Mammary microvascular endothelial cell (primary cell): ENCODE data around the gene GNAI3. TPM values are rescaled to one million over a fixed set of nuclear protein-coding genes. Genes with fewer than 3 reads are reported as not detected.

Experiments used
- total RNA-seq: library from RNA; depleted of rRNA; stranded (reverse); fragments of >200 nt; gene quantifications from 2 replicates; pipeline ENCODE4 v1.2.3, GENCODE V29; 2015

The GNAI3 gene
- 11.9 and 12.7 TPM in 2 replicates for total RNA-seq

GRCh38 chr1:109548321-109549267, at the start of gene GNAI3:
Gene GNAI3 (plus strand): TSS chr1:109548615. CDS start chr1:109548721, 106 bp downstream.

GRCh38 chr1:109509176-109510134, 39.0 kb upstream of the GNAI3 start, which contains the start of gene AMIGO1:
Gene AMIGO1 (minus strand): TSS chr1:109509727. CDS start chr1:109508912, 815 bp downstream.

GRCh38 chr1:109539676-109540075, 8.7 kb upstream of the GNAI3 start, which contains the start of gene GPR61:
Gene GPR61 (plus strand): TSS chr1:109539872. CDS start chr1:109543023, 3,151 bp downstream.

GRCh38 chr1:109619576-109620400, 71.4 kb downstream of the GNAI3 start, which contains the start of the genes AMPD2 and GNAT2:
Gene AMPD2 (plus strand): TSS chr1:109619837. CDS start chr1:109621176, 1,339 bp downstream.
Gene GNAT2 (minus strand): TSS chr1:109619616. CDS start chr1:109612870, 6,746 bp downstream.

GRCh38 chr1:109655615-109656519, 107.5 kb downstream of the GNAI3 start, which contains the start of gene GSTM4:
Gene GSTM4 (plus strand): TSS chr1:109656099. CDS start chr1:109656390, 291 bp downstream.

GRCh38 chr1:109667452-109668122, 119.2 kb downstream of the GNAI3 start, which contains the start of gene GSTM2:
Gene GSTM2 (plus strand): TSS chr1:109668057. CDS start chr1:109668116, 59 bp downstream.

Other genes with a start within 250 kb of the GNAI3 start
- gene MYBPHL, start 241.6 kb upstream of the GNAI3 start, total RNA-seq = not detected in 2 replicates
- 9.2 and 9.4 TPM in 2 replicates for gene SORT1, start 150.7 kb upstream of the GNAI3 start, total RNA-seq
- 72.7 and 77.8 TPM in 2 replicates for gene PSMA5, start 122.2 kb upstream of the GNAI3 start, total RNA-seq
- gene SYPL2, start 82.1 kb upstream of the GNAI3 start, total RNA-seq = 0.05 and 0.33 TPM in 2 replicates
- 0.93 and 3.2 TPM in 2 replicates for gene ATXN7L2, start 64.7 kb upstream of the GNAI3 start, total RNA-seq
- 4.4 and 5.4 TPM in 2 replicates for gene CYB561D1, start 54.5 kb upstream of the GNAI3 start, total RNA-seq
- 0.44 and 1.3 TPM in 2 replicates for gene AMIGO1, start 38.9 kb upstream of the GNAI3 start, total RNA-seq
- gene GPR61, start 8.7 kb upstream of the GNAI3 start, total RNA-seq = not detected in 2 replicates
- gene GNAT2, start 71.0 kb downstream of the GNAI3 start, total RNA-seq = 0.07 and 0.34 TPM in 2 replicates
- 31.4 and 53.6 TPM in 2 replicates for gene AMPD2, start 71.2 kb downstream of the GNAI3 start, total RNA-seq
- gene GSTM4, start 107.5 kb downstream of the GNAI3 start, total RNA-seq = 1.7 and 6.2 TPM in 2 replicates
- gene GSTM2, start 119.4 kb downstream of the GNAI3 start, total RNA-seq = 2.4 and 3.6 TPM in 2 replicates
- gene GSTM1, start 139.2 kb downstream of the GNAI3 start, total RNA-seq = 19.1 and 24.0 TPM in 2 replicates
- gene GSTM5, start 163.6 kb downstream of the GNAI3 start, total RNA-seq = not detected in 2 replicates
- gene GSTM3, start 192.4 kb downstream of the GNAI3 start, total RNA-seq = 27.5 and 29.4 TPM in 2 replicates
- 0.10 TPM in 1 of 2 replicates, not detected in the other for gene EPS8L3, start 215.3 kb downstream of the GNAI3 start, total RNA-seq